Measurements from ENCODE around the gene KCTD2. TPM values are rescaled to one million over a fixed set of nuclear protein-coding genes. Genes with fewer than 3 reads are reported as not detected.

Gene KCTD2
- total and polyA plus RNA-seq, 3 donors from 2014 or later = 88.9 to 135 (median 122) TPM

DNA sequence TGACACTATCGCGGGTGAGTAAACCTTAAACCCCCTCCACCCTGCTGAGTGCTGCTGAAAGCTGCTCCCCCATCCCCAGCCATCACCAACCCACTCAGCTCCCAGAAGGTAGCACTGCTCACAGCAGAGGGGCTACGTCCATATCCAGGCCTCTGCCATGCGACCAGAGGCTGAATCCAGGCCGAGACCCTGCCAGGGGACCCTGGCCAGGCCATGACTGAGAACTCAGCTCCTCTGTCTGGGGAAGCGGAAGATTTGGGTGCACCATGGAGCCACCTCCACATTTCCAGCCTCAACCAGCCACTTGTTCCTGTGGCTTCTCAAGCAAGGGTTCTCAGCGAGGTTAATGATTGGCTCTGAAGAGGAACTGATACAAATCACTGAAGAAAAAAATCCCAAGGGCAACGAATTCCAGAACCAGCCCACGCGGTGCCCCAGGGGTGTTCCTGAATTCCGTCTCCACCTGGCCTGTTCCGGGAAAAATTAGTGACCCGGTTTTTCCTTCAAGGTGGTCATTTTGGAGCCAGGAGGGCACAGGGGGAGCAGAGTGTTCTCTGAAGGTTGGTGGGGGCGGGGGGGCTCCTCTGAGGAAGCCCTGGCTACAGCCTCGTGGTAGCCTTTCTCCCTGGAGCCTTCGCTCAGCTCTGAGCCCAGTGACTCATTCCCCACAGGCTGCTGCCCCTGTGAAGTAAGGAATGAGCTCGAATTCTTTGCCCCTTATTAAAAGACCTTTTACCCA is 31.4 kb downstream of the KCTD2 start:
- Histone ChIP-seq H3K36me3 (ENCODE audit: low read depth, missing control alignments) (no peaks in the 10 kb centered on the region), H3K27ac (no peak overlapping the region), H3K27me3 (no peaks in the 10 kb centered on the region), H3K4me3 (no peak overlapping the region), H3K9me3 (no peaks in the 10 kb centered on the region), H3K4me1 (peaks cover 21% of the 10 kb centered on the region)
- TF ChIP-seq, protein P1, sequence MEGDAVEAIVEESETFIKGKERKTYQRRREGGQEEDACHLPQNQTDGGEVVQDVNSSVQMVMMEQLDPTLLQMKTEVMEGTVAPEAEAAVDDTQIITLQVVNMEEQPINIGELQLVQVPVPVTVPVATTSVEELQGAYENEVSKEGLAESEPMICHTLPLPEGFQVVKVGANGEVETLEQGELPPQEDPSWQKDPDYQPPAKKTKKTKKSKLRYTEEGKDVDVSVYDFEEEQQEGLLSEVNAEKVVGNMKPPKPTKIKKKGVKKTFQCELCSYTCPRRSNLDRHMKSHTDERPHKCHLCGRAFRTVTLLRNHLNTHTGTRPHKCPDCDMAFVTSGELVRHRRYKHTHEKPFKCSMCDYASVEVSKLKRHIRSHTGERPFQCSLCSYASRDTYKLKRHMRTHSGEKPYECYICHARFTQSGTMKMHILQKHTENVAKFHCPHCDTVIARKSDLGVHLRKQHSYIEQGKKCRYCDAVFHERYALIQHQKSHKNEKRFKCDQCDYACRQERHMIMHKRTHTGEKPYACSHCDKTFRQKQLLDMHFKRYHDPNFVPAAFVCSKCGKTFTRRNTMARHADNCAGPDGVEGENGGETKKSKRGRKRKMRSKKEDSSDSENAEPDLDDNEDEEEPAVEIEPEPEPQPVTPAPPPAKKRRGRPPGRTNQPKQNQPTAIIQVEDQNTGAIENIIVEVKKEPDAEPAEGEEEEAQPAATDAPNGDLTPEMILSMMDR (IDR thresholded peaks at IDR 0.05) = no peak
- no peak for TF ChIP-seq POLR2A (IDR thresholded peaks at IDR 0.05)
- DNase-seq = no peak
- 48 to 69% methylated on average over 12 to 17 of the region's 17 CpGs for WGBS, 2 donors
- intact Hi-C loops (cut with DNase I; ENCODE audit: low total_unique reads) = no loop called here

DNA sequence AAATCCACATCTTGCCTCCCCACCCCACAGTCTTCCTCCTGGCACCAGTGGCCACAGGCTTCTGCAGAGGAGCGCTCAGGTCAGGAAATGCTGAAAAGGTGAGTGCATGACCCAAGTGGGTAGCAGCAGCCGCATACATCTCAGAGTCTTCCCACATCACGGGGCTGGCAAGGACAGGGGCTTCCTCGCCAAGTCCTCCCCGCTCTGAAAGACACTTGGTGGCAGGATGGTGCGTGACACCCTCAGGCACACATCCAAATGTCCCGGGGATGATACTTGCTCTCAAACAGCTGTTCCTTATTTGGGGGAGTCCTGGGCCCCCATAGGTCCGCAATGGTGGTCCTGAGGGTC is 32.0 kb downstream of the KCTD2 start:
- H3K4me3 ChIP-seq = no peak overlapping the region
- H3K9me3 ChIP-seq = no peaks in the 10 kb centered on the region
- WGBS, 2 donors = 75% methylated on average over 8 of the region's 8 CpGs; no CpG with 5 or more reads in 1 of the 2 donors
- H3K36me3 ChIP-seq (ENCODE audit: low read depth, missing control alignments) = no peaks in the 10 kb centered on the region
- TF ChIP-seq, protein P1 (IDR thresholded peaks at IDR 0.05) = no peak
- TF ChIP-seq POLR2A (IDR thresholded peaks at IDR 0.05) = no peak
- intact Hi-C loops (cut with DNase I; ENCODE audit: low total_unique reads) = no loop called here
- H3K27me3 ChIP-seq = no peaks in the 10 kb centered on the region
- DNase-seq = no peak
- H3K27ac ChIP-seq = no peak overlapping the region
- H3K4me1 ChIP-seq = peaks cover 21% of the 10 kb centered on the region

DNA sequence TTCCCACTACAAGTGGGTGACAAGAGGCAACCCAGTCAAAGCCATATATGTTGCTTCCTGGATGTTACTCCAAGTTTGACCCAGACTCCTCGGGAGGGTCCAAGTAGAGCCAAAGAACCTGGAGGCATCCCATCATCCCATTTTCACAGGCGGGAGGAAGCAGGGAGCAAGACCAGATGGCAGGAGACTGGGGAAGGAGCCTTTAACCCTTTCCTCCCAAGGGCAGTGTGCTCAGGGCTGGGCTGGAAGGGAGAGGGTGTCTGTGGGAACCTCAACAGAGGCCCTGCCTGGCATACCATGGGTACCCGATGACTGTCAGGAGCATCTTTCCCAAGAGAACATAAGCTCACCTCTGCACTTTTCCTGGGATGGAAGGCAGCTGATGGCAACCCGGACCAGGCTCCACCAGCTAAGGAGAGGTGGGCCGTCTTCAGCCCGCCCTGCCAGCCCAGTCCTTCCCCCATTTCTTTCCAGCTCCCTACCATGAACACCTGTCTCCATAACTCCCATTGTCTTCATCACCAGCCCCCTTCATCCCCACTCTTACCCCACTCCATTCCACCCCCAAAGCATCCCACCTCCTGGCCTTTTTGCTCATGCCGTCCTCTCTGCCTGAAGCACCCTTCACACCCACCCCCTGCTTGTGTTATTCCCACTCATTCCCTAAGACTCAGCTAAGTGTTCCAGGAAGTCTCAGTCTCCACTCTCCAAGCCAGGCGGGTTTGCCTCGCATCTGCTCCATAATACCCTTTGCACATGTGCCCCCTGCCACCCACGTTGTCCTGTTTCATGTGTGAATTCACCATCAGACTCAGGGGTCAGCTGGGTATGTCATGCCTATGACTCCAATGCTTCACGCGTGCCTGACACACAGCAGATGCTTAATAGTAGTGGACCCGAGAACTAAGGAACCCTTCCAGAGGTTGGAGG is 34.9 kb downstream of the KCTD2 start:
- Histone ChIP-seq H3K9me3 (no peaks in the 10 kb centered on the region), H3K27me3 (no peaks in the 10 kb centered on the region), H3K4me3 (no peak overlapping the region), H3K4me1 (peaks cover 21% of the 10 kb centered on the region), H3K27ac (no peak overlapping the region), H3K36me3 (ENCODE audit: low read depth, missing control alignments) (no peaks in the 10 kb centered on the region)
- TF ChIP-seq, protein P1 (IDR thresholded peaks at IDR 0.05) = no peak
- no peak for TF ChIP-seq POLR2A (IDR thresholded peaks at IDR 0.05)
- intact Hi-C loops (cut with DNase I; ENCODE audit: low total_unique reads) = no loop called here
- DNase-seq = no peak
- 88 to 90% methylated on average over 11 to 13 of the region's 13 CpGs for WGBS, 2 donors

DNA sequence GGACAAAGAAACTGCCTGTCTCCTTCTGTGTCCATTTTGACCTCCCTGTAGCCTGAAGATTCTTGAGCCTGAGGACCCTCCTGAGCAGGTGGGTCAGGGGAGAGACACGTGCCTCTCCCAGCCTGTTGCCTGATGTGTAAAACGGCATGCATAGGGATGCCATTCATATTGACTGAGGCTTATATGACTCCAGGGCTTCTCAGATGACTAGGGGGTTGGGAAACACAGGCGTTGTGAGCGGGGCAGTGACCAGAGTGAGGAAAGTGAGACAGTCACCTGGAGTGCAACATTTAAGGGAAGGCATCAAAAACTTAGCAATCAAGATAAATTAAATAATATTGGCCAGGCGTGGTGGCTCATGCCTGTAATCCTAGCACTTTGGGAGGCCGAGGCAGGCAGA is 35.7 kb downstream of the KCTD2 start:
- H3K27ac ChIP-seq = no peak overlapping the region
- H3K4me3 ChIP-seq = no peak overlapping the region
- DNase-seq = no peak
- H3K27me3 ChIP-seq = no peaks in the 10 kb centered on the region
- WGBS, 2 donors = 83 to 85% methylated on average over 5 to 6 of the region's 6 CpGs
- H3K9me3 ChIP-seq = no peaks in the 10 kb centered on the region
- H3K4me1 ChIP-seq = peaks cover 19% of the 10 kb centered on the region
- TF ChIP-seq, protein P1 (IDR thresholded peaks at IDR 0.05) = no peak
- TF ChIP-seq POLR2A (IDR thresholded peaks at IDR 0.05) = no peak
- no peaks in the 10 kb centered on the region for H3K36me3 ChIP-seq (ENCODE audit: low read depth, missing control alignments)
- intact Hi-C loops (cut with DNase I; ENCODE audit: low total_unique reads) = no loop called here

All from testis (tissue), 3 donors.